Mesodermal cell (in vitro differentiated cells): ENCODE measurements around the gene TMEM106C.

Experiments used
- H3K27ac ChIP-seq: 2 replicates; pipeline ENCODE4 v1.7.0; 2013; ENCODE audit warnings: mild to moderate bottlenecking, low read depth, low read length, moderate library complexity; ENCODE audit not compliant: severe bottlenecking
- H3K36me3 ChIP-seq: 2 replicates; pipeline ENCODE4 v1.7.1; 2013; ENCODE audit warnings: mild to moderate bottlenecking, low read length, moderate library complexity; ENCODE audit not compliant: control insufficient read depth, insufficient read depth
- H3K4me1 ChIP-seq: one replicate; pipeline ENCODE4 v1.7.1; 2013; ENCODE audit warnings: mild to moderate bottlenecking, low read length; ENCODE audit not compliant: insufficient read depth, control insufficient read depth, poor library complexity, severe bottlenecking
- H3K4me3 ChIP-seq: 2 replicates; pipeline ENCODE4 v1.7.0; 2013; ENCODE audit warnings: low read length, control low read depth, mild to moderate bottlenecking; ENCODE audit not compliant: insufficient read depth, poor library complexity, severe bottlenecking; ENCODE audit errors: extremely low read depth
- H3K9me3 ChIP-seq: 2 replicates; pipeline ENCODE4 v1.7.1; 2013; ENCODE audit warnings: mild to moderate bottlenecking, low read length, moderate library complexity; ENCODE audit not compliant: control insufficient read depth
- WGBS, 2 experiments: methylation state at CpG; one replicate each; pipeline ENCODE4 v1.1.5; 2013; ENCODE audit warnings: missing lambda C conversion rate in 2 of 2; ENCODE audit not compliant: insufficient coverage in 2 of 2; 5-methylcytosine and 5-hydroxymethylcytosine counted together

TMEM106C gene

DNA sequence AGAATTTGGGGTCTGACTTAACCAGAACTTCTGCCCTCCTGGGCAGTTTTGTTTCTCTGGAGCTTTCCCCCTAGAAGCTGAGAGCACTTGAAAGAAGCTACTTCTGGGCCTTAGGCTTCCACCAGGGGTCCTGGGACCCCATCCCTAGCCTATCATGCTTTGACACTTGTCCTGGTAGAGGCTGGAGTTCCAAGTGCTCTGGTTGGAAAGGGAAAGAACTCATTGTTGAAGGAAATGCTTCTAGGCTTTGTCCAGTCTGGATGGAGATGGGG, 42.3 kb downstream of the TMEM106C start:
- H3K4me3 ChIP-seq = no peak overlapping the region
- H3K27ac ChIP-seq = no peak overlapping the region
- H3K36me3 ChIP-seq = no peaks in the 10 kb centered on the region
- H3K4me1 ChIP-seq = peaks cover 20% of the 10 kb centered on the region
- H3K9me3 ChIP-seq = no peaks in the 10 kb centered on the region

DNA sequence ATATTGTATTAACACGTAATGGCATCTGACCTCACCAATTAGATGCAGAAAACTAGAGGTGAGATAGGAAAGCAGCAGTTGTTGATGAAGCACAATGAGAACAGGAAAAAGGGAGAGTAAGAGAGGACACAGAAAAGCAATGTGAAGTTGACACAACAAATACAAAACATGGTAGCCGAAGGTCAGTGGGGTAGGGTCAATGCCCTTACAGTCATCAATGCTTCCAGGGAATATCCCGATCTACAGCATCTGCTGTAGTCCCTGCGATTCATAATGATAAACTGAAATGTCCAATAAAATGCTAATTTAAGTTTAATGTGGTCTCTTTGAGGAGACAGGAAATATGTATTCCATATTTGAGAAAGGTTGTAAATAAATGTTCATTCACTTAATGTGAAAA, 43.8 kb downstream of the TMEM106C start:
- H3K4me1 ChIP-seq = peaks cover 19% of the 10 kb centered on the region
- no peaks in the 10 kb centered on the region for H3K36me3 ChIP-seq
- no peaks in the 10 kb centered on the region for H3K9me3 ChIP-seq
- WGBS, 2 experiments = 80 to 90% methylated on average over 2 of the region's 4 CpGs
- no peak overlapping the region for H3K4me3 ChIP-seq
- H3K27ac ChIP-seq = no peak overlapping the region

- no peak overlapping the region for H3K4me3 ChIP-seq
- no peak overlapping the region for H3K27ac ChIP-seq
- WGBS, 2 experiments = 10 to 21% methylated on average over 2 of the region's 2 CpGs
- H3K9me3 ChIP-seq = no peaks in the 10 kb centered on the region
- peaks cover 13% of the 10 kb centered on the region for H3K4me1 ChIP-seq
- H3K36me3 ChIP-seq = no peaks in the 10 kb centered on the region
These were observed 45.0 kb downstream of the TMEM106C start for GRCh38 chr12:48008349-48008748.

DNA sequence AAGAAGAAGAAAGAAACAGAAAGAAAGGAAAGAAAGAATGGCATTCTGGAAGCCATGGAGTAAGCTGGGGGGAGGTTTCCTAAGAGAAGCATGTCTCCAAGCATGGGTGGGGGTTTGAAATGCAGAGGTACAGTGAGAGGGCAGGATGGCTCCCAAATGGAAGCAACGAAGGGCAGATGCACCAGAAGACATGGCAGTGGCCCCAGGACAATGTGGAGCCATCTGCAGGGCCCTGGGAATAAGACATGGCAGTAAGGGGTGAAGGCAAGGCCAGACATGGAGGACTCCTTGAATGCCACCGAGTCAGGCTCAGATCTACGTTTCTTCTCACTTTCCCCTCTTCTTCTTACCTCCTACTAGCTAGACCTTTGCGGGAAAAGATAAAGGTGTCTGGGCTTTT, 45.6 kb downstream of the TMEM106C start:
- Histone ChIP-seq H3K4me1 (peaks cover 7% of the 10 kb centered on the region), H3K9me3 (no peaks in the 10 kb centered on the region), H3K4me3 (no peak overlapping the region), H3K27ac (no peak overlapping the region), H3K36me3 (no peaks in the 10 kb centered on the region)
- 30 to 40% methylated on average over 1 of the region's 4 CpGs for WGBS, 2 experiments

- Histone ChIP-seq H3K36me3 (no peaks in the 10 kb centered on the region), H3K27ac (no peak overlapping the region), H3K4me1 (peaks cover 6% of the 10 kb centered on the region), H3K9me3 (no peaks in the 10 kb centered on the region), H3K4me3 (no peak overlapping the region)
- 100% methylated on average over 1 of the region's 1 CpG; no CpG with 5 or more reads in 1 of the 2 experiments for WGBS, 2 experiments
These were observed 46.1 kb downstream of the TMEM106C start for GRCh38 chr12:48009471-48009870.

- 43 to 44% methylated on average over 6 to 7 of the region's 7 CpGs for WGBS, 2 experiments
- H3K27ac ChIP-seq = no peak overlapping the region
- H3K4me3 ChIP-seq = no peak overlapping the region
- H3K9me3 ChIP-seq = no peaks in the 10 kb centered on the region
- no peaks in the 10 kb centered on the region for H3K36me3 ChIP-seq
- H3K4me1 ChIP-seq = no peaks in the 10 kb centered on the region
These were observed 47.1 kb downstream of the TMEM106C start for GRCh38 chr12:48010366-48010970.

- 84 to 85% methylated on average over 3 to 4 of the region's 8 CpGs for WGBS, 2 experiments
These were observed 48.7 kb downstream of the TMEM106C start for GRCh38 chr12:48012070-48012469.

GRCh38 chr12:48013287-48013686, 49.9 kb downstream of the TMEM106C start:
- no peaks in the 10 kb centered on the region for H3K9me3 ChIP-seq
- no peak overlapping the region for H3K4me3 ChIP-seq
- no peaks in the 10 kb centered on the region for H3K36me3 ChIP-seq
- H3K27ac ChIP-seq = no peak overlapping the region
- no CpG with 5 or more reads among the region's 2 CpGs for WGBS, 2 experiments
- H3K4me1 ChIP-seq = peaks cover 2% of the 10 kb centered on the region

More at GRCh38 chr12:48012070-48012469, 48.7 kb downstream of the TMEM106C start:
- Histone ChIP-seq H3K36me3 (no peaks in the 10 kb centered on the region), H3K4me3 (no peak overlapping the region), H3K9me3 (no peaks in the 10 kb centered on the region), H3K27ac (no peak overlapping the region), H3K4me1 (peaks cover 2% of the 10 kb centered on the region)

- Histone ChIP-seq H3K9me3 (no peaks in the 10 kb centered on the region), H3K4me1 (peaks cover 2% of the 10 kb centered on the region), H3K36me3 (no peaks in the 10 kb centered on the region), H3K4me3 (no peak overlapping the region), H3K27ac (no peak overlapping the region)
- WGBS, 2 experiments = no CpG with 5 or more reads among the region's 1 CpG
These were observed 51.7 kb downstream of the TMEM106C start for GRCh38 chr12:48015129-48015528.

- no peak overlapping the region for H3K27ac ChIP-seq
- H3K9me3 ChIP-seq = no peaks in the 10 kb centered on the region
- peaks cover 2% of the 10 kb centered on the region for H3K4me1 ChIP-seq
- WGBS, 2 experiments = 80 to 87% methylated on average over 3 to 4 of the region's 7 CpGs
- H3K36me3 ChIP-seq = no peaks in the 10 kb centered on the region
- H3K4me3 ChIP-seq = no peak overlapping the region
These were observed 52.6 kb downstream of the TMEM106C start for GRCh38 chr12:48015954-48016353.

GRCh38 chr12:48016373-48017020, 53.1 kb downstream of the TMEM106C start:
- no peak overlapping the region for H3K4me3 ChIP-seq
- WGBS, 2 experiments = 48 to 63% methylated on average over 6 to 7 of the region's 8 CpGs
- H3K36me3 ChIP-seq = no peaks in the 10 kb centered on the region
- H3K27ac ChIP-seq = no peak overlapping the region
- no peaks in the 10 kb centered on the region for H3K9me3 ChIP-seq
- peaks cover 6% of the 10 kb centered on the region for H3K4me1 ChIP-seq
